Endothelial cell of hepatic sinusoid (primary cell): ENCODE data around the gene SSTR1.

Source experiments
- in situ Hi-C: cut with HindIII; loops from 2 replicates; pipeline ENCODE4 v1.10.0; 2017; ENCODE audit warnings: low sequenced_read_pairs

SSTR1 gene

GRCh38 chr14:38226366-38226765, 18.7 kb downstream of the SSTR1 start:
- in situ Hi-C loops, result no loop called here

DNA sequence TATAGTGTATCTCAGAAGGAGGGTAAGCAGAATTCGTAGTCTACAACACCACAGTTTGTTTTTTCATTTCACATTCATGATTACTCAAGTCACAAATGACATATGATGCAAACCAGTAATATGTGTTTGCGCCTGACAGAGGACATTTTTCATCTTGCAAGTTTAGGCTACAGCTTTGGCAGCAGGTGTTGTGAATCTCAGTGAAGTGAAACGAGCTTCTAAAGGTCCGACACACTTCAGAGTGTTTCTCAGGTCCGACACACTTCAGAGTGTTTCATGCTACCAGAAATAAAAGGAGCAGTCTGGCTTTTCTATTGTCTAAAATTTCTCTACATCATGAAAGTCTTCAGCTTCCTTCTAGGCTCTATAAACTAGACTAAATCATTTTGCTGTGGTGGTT, 25.5 kb downstream of the SSTR1 start:
- in situ Hi-C loops, result no loop called here

GRCh38 chr14:38238332-38238731, 30.6 kb downstream of the SSTR1 start:
- in situ Hi-C loops, result no loop called here

GRCh38 chr14:38238878-38239277, 31.2 kb downstream of the SSTR1 start:
- in situ Hi-C loops, result no loop called here

DNA sequence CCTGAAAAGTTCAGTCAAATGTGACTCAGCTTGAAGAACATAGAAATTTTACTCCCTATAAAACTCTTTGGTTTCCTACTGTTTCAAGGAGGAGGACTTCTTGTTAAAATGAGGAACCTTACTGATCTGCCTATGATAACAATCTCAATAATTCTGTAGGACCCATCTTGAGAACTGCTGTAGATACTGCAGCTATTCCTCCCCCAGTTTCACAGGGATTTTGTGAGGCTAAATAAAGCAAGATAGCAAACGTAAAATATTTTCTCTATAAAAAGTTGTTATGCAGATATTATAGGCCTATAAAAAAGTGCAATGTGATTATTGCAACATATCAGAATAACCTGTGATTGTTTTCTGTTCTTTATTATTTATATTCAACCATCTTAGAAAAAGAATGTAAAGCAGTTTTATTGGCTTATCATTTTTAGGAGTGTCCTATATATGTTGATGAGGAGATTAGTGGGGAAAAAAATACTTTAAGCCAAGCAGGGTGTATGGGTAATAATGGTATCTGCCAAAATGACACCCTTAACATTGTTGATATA, 36.1 kb downstream of the SSTR1 start:
- in situ Hi-C loops, result no loop called here

GRCh38 chr14:38248321-38249028, 40.8 kb downstream of the SSTR1 start:
- in situ Hi-C loops, result no loop called here

- in situ Hi-C loops, result loop anchor here (5.0 kb wide), 2 partner anchors 43 to 52 kb away; partner anchors contain the start of gene SSTR1
Measured at GRCh38 chr14:38250331-38250730, 42.6 kb downstream of the SSTR1 start.

GRCh38 chr14:38252066-38252710, 44.5 kb downstream of the SSTR1 start:
- in situ Hi-C loops, result loop anchor here (5.0 kb wide), 2 partner anchors 45 to 50 kb away; partner anchors contain the start of gene SSTR1

DNA sequence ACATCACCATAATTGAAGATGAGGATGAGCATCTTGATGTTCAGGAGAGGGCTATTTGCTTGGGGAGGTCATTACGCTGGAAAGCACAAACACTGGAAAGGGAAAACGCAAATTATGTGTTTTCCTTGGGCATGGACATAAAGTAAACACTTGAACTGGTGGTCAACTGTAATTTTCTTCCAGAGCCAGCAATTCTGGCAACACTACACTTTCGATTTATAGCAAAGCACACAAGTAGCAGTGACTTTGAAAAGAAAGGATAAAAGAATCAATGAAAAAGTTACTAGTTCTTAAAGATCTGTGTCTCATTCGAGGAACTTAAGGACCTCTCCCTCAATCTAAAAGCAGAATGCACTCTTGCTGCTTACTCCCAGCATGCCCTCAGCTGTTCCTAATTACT, 46.0 kb downstream of the SSTR1 start:
- in situ Hi-C loops, result loop anchor here (5.0 kb wide), 2 partner anchors 46 to 49 kb away; partner anchors contain the start of gene SSTR1

- in situ Hi-C loops, result loop anchor here (5.0 kb wide), 2 partner anchors 47 to 48 kb away; partner anchors contain the start of gene SSTR1
Measured at GRCh38 chr14:38254571-38255407, 47.1 kb downstream of the SSTR1 start.

DNA sequence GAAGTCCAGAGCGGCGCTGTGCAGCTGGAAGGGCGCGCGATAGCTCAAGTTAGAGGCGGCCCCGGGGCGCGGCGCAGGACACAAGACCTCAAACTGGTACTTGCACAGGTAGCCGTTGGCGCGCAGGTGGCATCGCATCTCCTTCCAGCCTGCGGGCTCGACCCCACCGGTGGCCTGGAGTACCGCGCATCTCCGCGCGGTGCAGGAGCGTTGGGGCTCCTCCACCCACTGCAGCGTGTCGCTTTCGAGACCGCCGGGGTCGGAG, 47.6 kb downstream of the SSTR1 start:
- in situ Hi-C loops, result no loop called here

- in situ Hi-C loops, result no loop called here
Measured at GRCh38 chr14:38255673-38256532, 48.2 kb downstream of the SSTR1 start, which contains the start of gene CLEC14A. Gene CLEC14A (minus strand): TSS chr14:38256093. CDS start chr14:38256022, 71 bp downstream.

GRCh38 chr14:38256533-38256840, 48.8 kb downstream of the SSTR1 start:
- in situ Hi-C loops, result no loop called here

GRCh38 chr14:38257507-38257906, 49.8 kb downstream of the SSTR1 start:
- in situ Hi-C loops, result no loop called here

DNA sequence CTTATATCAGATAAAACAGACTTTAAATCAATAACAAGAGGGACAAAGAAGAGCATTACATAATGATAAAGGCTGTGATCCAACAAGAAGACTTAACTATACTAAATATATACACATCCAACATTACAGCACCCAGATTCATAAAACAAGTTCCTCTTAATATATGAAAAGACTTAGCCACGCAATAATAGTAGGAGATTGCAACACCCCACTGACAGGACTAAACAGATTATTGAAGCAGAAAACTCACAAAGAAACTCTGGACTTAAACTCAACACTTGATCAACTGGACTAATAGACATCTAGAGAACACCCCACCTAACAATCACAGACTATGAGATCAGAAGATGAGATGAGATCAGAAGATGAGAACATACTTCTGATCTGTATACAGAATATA, 53.9 kb downstream of the SSTR1 start:
- in situ Hi-C loops, result no loop called here
